Effector memory CD4-positive, alpha-beta T cell (primary cell): Measurements from ENCODE around the gene KLHL6.

Source experiments
- DNase-seq, 3 donors: peaks; one replicate each; pipeline ENCODE4 v3.0.0-alpha.2; 2020
- H3K27ac ChIP-seq: 2 replicates; pipeline ENCODE4 v1.7.0; 2013; ENCODE audit warnings: mild to moderate bottlenecking, low read length, moderate library complexity; ENCODE audit not compliant: insufficient read depth, poor library complexity, severe bottlenecking
- H3K27me3 ChIP-seq: replicated peaks from 2 replicates; pipeline ENCODE4 v1.7.0; 2013; ENCODE audit warnings: mild to moderate bottlenecking, low read length; ENCODE audit not compliant: insufficient read depth, control insufficient read depth, poor library complexity, severe bottlenecking
- H3K36me3 ChIP-seq: 2 replicates; pipeline ENCODE4 v1.7.0; 2013; ENCODE audit warnings: mild to moderate bottlenecking, low read length, moderate library complexity; ENCODE audit not compliant: control insufficient read depth, insufficient read depth
- H3K4me1 ChIP-seq: 2 replicates; pipeline ENCODE4 v1.7.0; 2013; ENCODE audit warnings: low read length, mild to moderate bottlenecking; ENCODE audit not compliant: control insufficient read depth, insufficient read depth, poor library complexity, severe bottlenecking
- H3K4me3 ChIP-seq: 2 replicates; pipeline ENCODE4 v1.7.0; 2013; ENCODE audit warnings: low read length, low read depth, mild to moderate bottlenecking; ENCODE audit not compliant: insufficient read depth, poor library complexity, severe bottlenecking
- H3K9me3 ChIP-seq: 2 replicates; pipeline ENCODE4 v1.7.0; 2013; ENCODE audit warnings: mild to moderate bottlenecking, low read length, moderate library complexity; ENCODE audit not compliant: control insufficient read depth

The KLHL6 gene

DNA sequence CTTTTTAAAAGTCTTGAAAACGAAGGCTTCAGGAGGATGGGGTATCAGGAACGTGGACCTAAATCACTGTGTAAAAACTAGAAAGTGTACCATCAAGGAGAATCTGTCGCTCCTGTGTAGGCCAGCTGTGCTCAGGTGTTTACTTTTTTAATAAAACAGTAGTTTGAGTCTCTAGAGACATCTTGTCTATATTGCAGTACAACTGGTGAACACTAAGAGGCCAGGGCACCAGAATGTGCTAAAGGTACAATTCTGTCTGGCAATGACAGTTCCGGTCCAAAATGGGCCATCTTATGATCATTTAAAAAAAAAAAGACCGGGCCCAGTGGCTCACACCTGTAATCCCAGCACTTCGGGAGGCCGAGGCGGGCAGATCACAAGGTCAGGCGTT, 65.3 kb downstream of the KLHL6 start:
- Histone ChIP-seq H3K27ac (no peak overlapping the region), H3K9me3 (no peaks in the 10 kb centered on the region), H3K4me3 (no peak overlapping the region), H3K36me3 (peaks cover 39% of the 10 kb centered on the region), H3K27me3 (no peaks in the 10 kb centered on the region), H3K4me1 (no peaks in the 10 kb centered on the region)
- no peak for DNase-seq

DNA sequence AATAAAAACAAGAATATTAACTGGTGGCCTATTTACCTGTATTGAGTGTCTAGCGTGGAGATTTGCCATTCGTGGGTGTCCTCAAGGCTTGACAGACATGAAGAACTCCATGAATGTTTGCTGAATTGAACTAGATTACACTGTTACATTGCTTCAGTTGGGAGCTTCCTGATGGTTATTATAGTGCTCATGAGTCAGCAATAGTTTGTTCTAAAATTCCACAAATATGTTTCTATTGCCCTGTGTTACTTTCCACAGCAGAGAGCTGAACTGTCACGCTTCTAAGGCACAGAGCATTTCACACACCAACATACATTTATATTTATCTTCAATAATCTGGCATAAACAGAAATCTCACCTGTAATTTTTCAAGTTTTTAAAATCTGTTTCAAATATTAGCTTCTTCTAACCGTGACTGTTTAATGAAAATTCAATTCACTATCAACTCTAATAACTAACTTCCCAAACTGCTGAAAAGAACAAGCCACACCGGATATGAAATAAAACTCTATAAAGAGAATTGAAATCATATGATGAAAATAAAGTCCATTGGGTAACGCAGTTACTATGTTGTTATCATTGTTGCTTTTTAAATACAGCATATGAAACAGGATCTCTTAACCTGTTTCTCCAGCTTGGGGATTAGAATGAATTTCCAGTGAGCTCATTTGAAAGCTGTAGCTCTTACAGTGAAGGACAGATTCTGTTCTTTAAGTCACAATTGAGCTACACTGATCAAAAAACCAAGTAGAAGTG, 65.9 kb downstream of the KLHL6 start:
- no peak overlapping the region for H3K4me3 ChIP-seq
- peaks cover 34% of the 10 kb centered on the region for H3K36me3 ChIP-seq
- H3K27me3 ChIP-seq = no peaks in the 10 kb centered on the region
- H3K27ac ChIP-seq = no peak overlapping the region
- H3K4me1 ChIP-seq = no peaks in the 10 kb centered on the region
- H3K9me3 ChIP-seq = no peaks in the 10 kb centered on the region
- DNase-seq = no peak

DNA sequence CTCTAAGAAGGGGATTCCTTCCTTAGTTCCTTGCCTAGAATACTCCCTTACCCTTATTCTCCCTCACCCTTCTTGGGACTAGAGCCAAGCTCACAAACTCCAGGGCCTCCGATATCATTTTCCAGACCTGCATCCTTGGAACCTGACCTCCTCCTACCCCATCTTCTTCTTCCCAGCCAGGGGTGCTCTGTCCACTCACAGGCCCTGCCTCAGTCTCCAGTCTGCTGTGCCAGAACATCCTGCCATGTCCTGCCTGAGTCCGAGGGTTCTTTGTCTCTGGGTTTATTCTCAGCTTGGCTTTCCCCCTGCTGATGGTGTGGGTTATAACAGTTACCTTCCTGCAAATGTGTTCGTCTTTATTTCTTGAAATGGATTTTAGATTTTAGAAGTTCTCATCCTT, 67.2 kb downstream of the KLHL6 start:
- no peaks in the 10 kb centered on the region for H3K4me1 ChIP-seq
- no peaks in the 10 kb centered on the region for H3K9me3 ChIP-seq
- DNase-seq = no peak
- no peaks in the 10 kb centered on the region for H3K27me3 ChIP-seq
- no peak overlapping the region for H3K27ac ChIP-seq
- peaks cover 23% of the 10 kb centered on the region for H3K36me3 ChIP-seq
- no peak overlapping the region for H3K4me3 ChIP-seq

DNA sequence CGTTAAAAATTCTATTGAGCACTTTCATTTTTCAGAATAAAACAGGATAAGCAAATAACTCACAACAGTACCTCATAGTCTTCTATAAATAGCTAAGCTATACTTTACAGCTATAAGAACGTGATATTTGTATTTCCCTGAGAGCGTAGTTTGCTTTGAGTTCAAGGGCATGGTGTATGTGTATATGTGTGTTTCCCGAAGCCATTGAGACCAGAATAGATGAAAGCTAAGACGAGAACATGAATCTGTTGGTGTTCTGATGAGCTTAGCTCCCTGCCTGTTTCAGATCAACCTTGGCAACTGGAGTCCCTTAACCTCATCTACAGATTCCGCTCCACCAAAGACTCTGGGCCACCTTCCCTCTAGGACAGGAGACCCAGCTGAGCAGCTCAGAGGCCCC, 67.6 kb downstream of the KLHL6 start:
- no peaks in the 10 kb centered on the region for H3K27me3 ChIP-seq
- H3K4me3 ChIP-seq = no peak overlapping the region
- H3K36me3 ChIP-seq = peaks cover 18% of the 10 kb centered on the region
- no peak for DNase-seq
- no peak overlapping the region for H3K27ac ChIP-seq
- no peaks in the 10 kb centered on the region for H3K4me1 ChIP-seq
- no peaks in the 10 kb centered on the region for H3K9me3 ChIP-seq

- no peaks in the 10 kb centered on the region for H3K9me3 ChIP-seq
- H3K36me3 ChIP-seq = peaks cover 9% of the 10 kb centered on the region
- H3K4me1 ChIP-seq = no peaks in the 10 kb centered on the region
- DNase-seq = no peak
- no peak overlapping the region for H3K4me3 ChIP-seq
- H3K27ac ChIP-seq = no peak overlapping the region
- no peaks in the 10 kb centered on the region for H3K27me3 ChIP-seq
These were observed 68.5 kb downstream of the KLHL6 start for GRCh38 chr3:183487016-183487415.

DNA sequence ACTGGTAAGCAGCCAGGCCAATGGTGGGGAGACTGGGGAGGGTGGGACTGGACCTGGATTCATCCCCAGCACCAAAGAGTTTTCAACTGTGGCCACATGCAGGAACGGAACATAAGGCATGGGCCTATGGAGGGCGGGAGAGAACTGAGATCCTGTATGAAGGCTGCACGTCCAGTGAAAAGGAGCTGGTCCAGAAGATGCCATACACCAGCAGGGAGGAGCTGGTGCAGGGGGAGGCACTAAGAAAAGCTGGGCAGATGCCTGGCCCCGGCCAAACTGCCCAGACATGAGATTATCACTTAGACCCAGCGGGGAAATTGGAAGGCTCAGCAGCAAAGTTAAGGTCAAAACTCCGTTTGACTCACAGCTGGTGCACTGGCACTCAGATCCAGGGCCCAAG, 69.0 kb downstream of the KLHL6 start:
- Histone ChIP-seq H3K9me3 (no peaks in the 10 kb centered on the region), H3K27ac (no peak overlapping the region), H3K4me3 (no peak overlapping the region), H3K27me3 (no peaks in the 10 kb centered on the region), H3K4me1 (no peaks in the 10 kb centered on the region), H3K36me3 (peaks cover 4% of the 10 kb centered on the region)
- no peak for DNase-seq

GRCh38 chr3:183485585-183485984, 69.9 kb downstream of the KLHL6 start:
- Histone ChIP-seq H3K36me3 (no peaks in the 10 kb centered on the region), H3K4me1 (no peaks in the 10 kb centered on the region)
- no peak for DNase-seq

GRCh38 chr3:183485093-183485492, 70.4 kb downstream of the KLHL6 start:
- Histone ChIP-seq H3K36me3 (no peaks in the 10 kb centered on the region), H3K9me3 (no peaks in the 10 kb centered on the region), H3K27ac (no peak overlapping the region), H3K27me3 (no peaks in the 10 kb centered on the region), H3K4me1 (no peaks in the 10 kb centered on the region), H3K4me3 (no peak overlapping the region)
- no peak for DNase-seq

More at GRCh38 chr3:183485585-183485984, 69.9 kb downstream of the KLHL6 start:
- Histone ChIP-seq H3K4me3 (no peak overlapping the region), H3K27me3 (no peaks in the 10 kb centered on the region), H3K9me3 (no peaks in the 10 kb centered on the region), H3K27ac (no peak overlapping the region)

- Histone ChIP-seq H3K4me3 (no peak overlapping the region), H3K9me3 (no peaks in the 10 kb centered on the region), H3K27me3 (no peaks in the 10 kb centered on the region), H3K4me1 (no peaks in the 10 kb centered on the region), H3K36me3 (no peaks in the 10 kb centered on the region), H3K27ac (no peak overlapping the region)
- no peak for DNase-seq
These were observed 71.0 kb downstream of the KLHL6 start for GRCh38 chr3:183484431-183485075.

DNA sequence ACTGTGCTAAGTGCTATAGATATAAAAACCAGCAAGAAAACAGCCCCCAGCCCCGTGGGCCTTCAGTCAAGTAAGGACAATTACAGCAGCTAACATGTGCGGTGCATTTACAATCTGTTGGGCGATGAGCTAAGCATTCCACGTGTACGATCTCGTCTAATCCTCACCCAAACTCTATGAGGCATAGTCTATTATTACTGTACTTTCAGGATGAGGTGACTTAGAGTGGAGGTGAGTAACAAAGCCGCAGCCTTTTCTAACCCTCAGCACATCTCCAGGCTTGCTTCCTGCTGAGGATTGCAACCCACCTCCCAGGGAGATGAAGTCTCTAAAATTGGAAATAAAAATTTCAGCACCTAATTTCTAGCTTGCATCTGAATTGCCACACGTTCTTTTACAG, 73.9 kb downstream of the KLHL6 start:
- H3K4me3 ChIP-seq = no peak overlapping the region
- no peak overlapping the region for H3K27ac ChIP-seq

More for the DNA sequence above, 73.9 kb downstream of the KLHL6 start:
- Histone ChIP-seq H3K9me3 (no peaks in the 10 kb centered on the region), H3K36me3 (no peaks in the 10 kb centered on the region), H3K4me1 (no peaks in the 10 kb centered on the region), H3K27me3 (no peaks in the 10 kb centered on the region)
- DNase-seq = no peak
